IMR-90 (cell line): Measurements from ENCODE around the gene DOCK10. TPM values are rescaled to one million over a fixed set of nuclear protein-coding genes. Genes with fewer than 3 reads are reported as not detected.
A peak's percentile ranks its signal among the peaks of the same experiment; 100 is the strongest.

Experiments
- ATAC-seq: fragments of 200-7000 bp; cut with Tn5 transposase; 2 replicates; pipeline ENCODE4 v1.9.1; 2020; ENCODE audit warnings: low read depth, mild to moderate bottlenecking, moderate library complexity
- BruUV-seq: library from RNA; stranded (reverse); fragments of 400-500 nt; replicated peaks from 2 replicates; lab custom pipeline; 2021; lab: Mats Ljungman, UMichigan
- CTCF ChIA-PET: fragments of 300-600 bp; formaldehyde crosslinking; extraction: SDS; loops from one replicate; lab custom pipeline; 2021; ENCODE audit warnings: antibody characterized with exemption; lab: Yijun Ruan, JAX
- POLR2A ChIA-PET: fragments of 300-600 bp; sonication (Branson Sonifier 250); formaldehyde crosslinking; loops from one replicate; lab custom pipeline; 2022; ENCODE audit warnings: antibody characterized with exemption; ENCODE audit not compliant: unreplicated experiment; lab: Charles Lee
- DNase-seq: peaks from one replicate; pipeline ENCODE4 v3.0.0; 2013
- H2AFZ ChIP-seq: replicated peaks from 2 replicates; pipeline ENCODE3; 2013; ENCODE audit warnings: low read length, mild to moderate bottlenecking; ENCODE audit not compliant: poor library complexity
- H2AK5ac ChIP-seq: 2 replicates; pipeline ENCODE4 v1.6.1; 2013; ENCODE audit warnings: low read depth, low read length, inconsistent platforms
- H2AK9ac ChIP-seq: replicated peaks from 2 replicates; pipeline ENCODE3; 2013; ENCODE audit warnings: mild to moderate bottlenecking, low read depth, low read length, moderate library complexity; ENCODE audit not compliant: poor library complexity
- H2BK120ac ChIP-seq: 2 replicates; pipeline ENCODE4 v1.6.1; 2013; ENCODE audit warnings: low read depth, low read length, inconsistent platforms
- H2BK15ac ChIP-seq: 3 replicates; pipeline ENCODE4 v1.6.1; 2013; ENCODE audit warnings: low read depth, low read length, inconsistent platforms
- H2BK20ac ChIP-seq: 2 replicates; pipeline ENCODE4 v1.6.1; 2013; ENCODE audit warnings: low read depth, mild to moderate bottlenecking, inconsistent platforms, low read length, moderate library complexity
- H2BK5ac ChIP-seq: 2 replicates; pipeline ENCODE4 v1.6.1; 2013; ENCODE audit warnings: mild to moderate bottlenecking, low read depth, low read length, inconsistent platforms; ENCODE audit not compliant: poor library complexity, severe bottlenecking
- H3K14ac ChIP-seq: replicated peaks from 2 replicates; pipeline ENCODE4 v1.6.1; 2013; ENCODE audit warnings: low read depth, low read length, inconsistent platforms
- H3K18ac ChIP-seq: 2 replicates; pipeline ENCODE4 v1.6.1; 2013; ENCODE audit warnings: low read depth, low read length, control low read depth
- H3K23ac ChIP-seq: 2 replicates; pipeline ENCODE4 v1.6.1; 2013; ENCODE audit warnings: low read depth, low read length, inconsistent platforms
- H3K27ac ChIP-seq: 2 replicates; pipeline ENCODE4 v1.5.1; 2013; ENCODE audit warnings: mild to moderate bottlenecking, control low read depth, low read length; ENCODE audit not compliant: insufficient read depth
- H3K27me3 ChIP-seq: 2 replicates; pipeline ENCODE4 v1.6.1; 2013; ENCODE audit warnings: low read length; ENCODE audit not compliant: control insufficient read depth, insufficient read depth
- H3K36me3 ChIP-seq: 2 replicates; pipeline ENCODE4 v1.6.1; 2013; ENCODE audit warnings: low read length, mixed read lengths; ENCODE audit not compliant: control insufficient read depth, insufficient read depth
- H3K4ac ChIP-seq: 2 replicates; pipeline ENCODE4 v1.6.1; 2013; ENCODE audit warnings: low read depth, low read length, inconsistent platforms
- H3K4me1 ChIP-seq: 2 replicates; pipeline ENCODE4 v1.6.1; 2013; ENCODE audit warnings: low read length, mixed read lengths; ENCODE audit not compliant: control insufficient read depth, insufficient read depth
- H3K4me2 ChIP-seq: 2 replicates; pipeline ENCODE4 v1.6.1; 2013; ENCODE audit warnings: low read depth, mild to moderate bottlenecking, control low read depth, low read length, moderate library complexity
- H3K4me3 ChIP-seq: 2 replicates; pipeline ENCODE4 v1.5.1; 2013; ENCODE audit warnings: low read depth, mild to moderate bottlenecking, control low read depth, low read length, moderate library complexity; ENCODE audit not compliant: insufficient read depth
- H3K56ac ChIP-seq: 2 replicates; pipeline ENCODE4 v1.6.1; 2013; ENCODE audit warnings: low read length, inconsistent platforms; ENCODE audit not compliant: insufficient read depth; ENCODE audit errors: extremely low read depth
- H3K79me1 ChIP-seq, 2 experiments: 2 replicates each; pipeline ENCODE4 v1.6.1; 2013; ENCODE audit warnings: low read length in 2 of 2, inconsistent platforms in 1 of 2, low read depth in 1 of 2
- H3K9ac ChIP-seq: 2 replicates; pipeline ENCODE4 v1.6.1; 2013; ENCODE audit warnings: low read depth, low read length, control low read depth
- H3K9me1 ChIP-seq: 2 replicates; pipeline ENCODE4 v1.6.1; 2013; ENCODE audit warnings: low read length, inconsistent platforms; ENCODE audit not compliant: insufficient read depth
- H3K9me3 ChIP-seq: 2 replicates; pipeline ENCODE4 v1.6.1; 2013; ENCODE audit warnings: low read length; ENCODE audit not compliant: control insufficient read depth, insufficient read depth
- H4K20me1 ChIP-seq: 2 replicates; pipeline ENCODE4 v1.6.1; 2013; ENCODE audit warnings: low read length, inconsistent platforms; ENCODE audit not compliant: insufficient read depth
- H4K5ac ChIP-seq: 2 replicates; pipeline ENCODE4 v1.6.1; 2013; ENCODE audit warnings: mild to moderate bottlenecking, low read depth, low read length, control low read depth
- H4K8ac ChIP-seq, 2 experiments: 2 replicates each; pipeline ENCODE4 v1.6.1; 2013; ENCODE audit warnings: low read depth in 2 of 2, low read length in 2 of 2, control low read depth in 1 of 2, inconsistent platforms in 1 of 2
- H4K91ac ChIP-seq: 2 replicates; pipeline ENCODE4 v1.6.1; 2013; ENCODE audit warnings: low read depth, low read length, inconsistent platforms; ENCODE audit not compliant: insufficient read depth
- BHLHE40 ChIP-seq: fragments of 150-350 bp; IDR thresholded peaks from 2 replicates; pipeline ENCODE4 v1.6.1; 2016; ENCODE audit warnings: mild to moderate bottlenecking, low read depth, low read length
- CEBPB ChIP-seq: IDR thresholded peaks from 2 replicates; pipeline ENCODE4 v1.6.1; 2012; ENCODE audit warnings: low read depth, low read length, improper control_type of control experiment
- CHD1 ChIP-seq: IDR thresholded peaks from 2 replicates; pipeline ENCODE4 v1.6.1; 2012; ENCODE audit warnings: low read depth, low read length, improper control_type of control experiment
- CTCF ChIP-seq: conservative IDR thresholded peaks from 2 replicates; pipeline ENCODE4 v1.5.1; 2012; ENCODE audit warnings: mild to moderate bottlenecking, low read depth, low read length, improper control_type of control experiment
- FOS ChIP-seq: fragments of 150-350 bp; IDR thresholded peaks from 2 replicates; pipeline ENCODE4 v1.6.1; 2016; ENCODE audit warnings: low read depth, low read length
- MAFK ChIP-seq: IDR thresholded peaks from 2 replicates; pipeline ENCODE4 v1.6.1; 2012; ENCODE audit warnings: low read depth, low read length, improper control_type of control experiment
- MAZ ChIP-seq: IDR thresholded peaks from 2 replicates; pipeline ENCODE4 v1.6.1; 2012; ENCODE audit warnings: low read depth, mild to moderate bottlenecking, low read length, improper control_type of control experiment, moderate library complexity, borderline replicate concordance
- MXI1 ChIP-seq: IDR thresholded peaks from 2 replicates; pipeline ENCODE4 v1.6.1; 2012; ENCODE audit warnings: low read depth, mild to moderate bottlenecking, low read length, moderate library complexity, borderline replicate concordance
- NFE2L2 ChIP-seq: fragments of 150-350 bp; IDR thresholded peaks from 2 replicates; pipeline ENCODE4 v1.6.1; 2016; ENCODE audit warnings: low read depth, mild to moderate bottlenecking, low read length
- POLR2A ChIP-seq: IDR thresholded peaks from 2 replicates; pipeline ENCODE4 v1.6.1; 2012; ENCODE audit warnings: mild to moderate bottlenecking, low read depth, low read length
- RCOR1 ChIP-seq: IDR thresholded peaks from 2 replicates; pipeline ENCODE4 v1.6.1; 2012; ENCODE audit warnings: mild to moderate bottlenecking, low read length, improper control_type of control experiment; ENCODE audit not compliant: insufficient replicate concordance
- RFX5 ChIP-seq: IDR thresholded peaks from 2 replicates; pipeline ENCODE4 v1.8.0; 2012; ENCODE audit warnings: low read depth, mild to moderate bottlenecking, low read length, moderate library complexity
- SMC3 ChIP-seq: fragments of 150-350 bp; IDR thresholded peaks from 2 replicates; pipeline ENCODE4 v1.6.1; 2016; ENCODE audit warnings: low read depth, mild to moderate bottlenecking, antibody characterized with exemption, low read length, moderate library complexity
- WGBS, 2 experiments: methylation state at CpG; one replicate each; pipeline versions ENCODE4 v1.1.5 to v1.1.7; 2013; ENCODE audit warnings: missing lambda C conversion rate in 2 of 2; ENCODE audit not compliant: insufficient read length in 1 of 2; ENCODE audit errors: extremely low coverage in 2 of 2; 5-methylcytosine and 5-hydroxymethylcytosine counted together
- dilution Hi-C: fragments of 300-500 bp; cut with HindIII; formaldehyde crosslinking; loops from one replicate; pipeline ENCODE4 v1.14.3; 2018; ENCODE audit warnings: low sequenced_read_pairs; ENCODE audit not compliant: unreplicated experiment
- in situ Hi-C: fragments of 300-500 bp; cut with MboI; formaldehyde crosslinking; loops from 3 replicates; pipeline ENCODE4 v1.14.3; 2019; ENCODE audit warnings: low sequenced_read_pairs, inconsistent platforms, mixed read lengths
- intact Hi-C: fragments of 100-400 bp; cut with micrococcal nuclease; formaldehyde crosslinking; loops from 2 replicates; pipeline ENCODE4 v1.10.0; 2022
- polyA plus RNA-seq, 3 experiments: library from polyadenylated mRNA; depleted of rRNA; stranded (reverse); fragments of >200 nt; gene quantifications; 2 replicates each; pipeline ENCODE4 v1.2.3, GENCODE V29; 2012; ENCODE audit warnings: low replicate concordance in 1 of 3
- total RNA-seq: library from RNA; depleted of rRNA; stranded (reverse); fragments of >200 nt; gene quantifications from 2 replicates; pipeline ENCODE4 v1.2.3, GENCODE V29; 2012

DOCK10 gene
- total and polyA plus RNA-seq, 2 of the 4 experiments (the other 2 are of a cell fraction): 58.6 to 75.3 TPM

DNA sequence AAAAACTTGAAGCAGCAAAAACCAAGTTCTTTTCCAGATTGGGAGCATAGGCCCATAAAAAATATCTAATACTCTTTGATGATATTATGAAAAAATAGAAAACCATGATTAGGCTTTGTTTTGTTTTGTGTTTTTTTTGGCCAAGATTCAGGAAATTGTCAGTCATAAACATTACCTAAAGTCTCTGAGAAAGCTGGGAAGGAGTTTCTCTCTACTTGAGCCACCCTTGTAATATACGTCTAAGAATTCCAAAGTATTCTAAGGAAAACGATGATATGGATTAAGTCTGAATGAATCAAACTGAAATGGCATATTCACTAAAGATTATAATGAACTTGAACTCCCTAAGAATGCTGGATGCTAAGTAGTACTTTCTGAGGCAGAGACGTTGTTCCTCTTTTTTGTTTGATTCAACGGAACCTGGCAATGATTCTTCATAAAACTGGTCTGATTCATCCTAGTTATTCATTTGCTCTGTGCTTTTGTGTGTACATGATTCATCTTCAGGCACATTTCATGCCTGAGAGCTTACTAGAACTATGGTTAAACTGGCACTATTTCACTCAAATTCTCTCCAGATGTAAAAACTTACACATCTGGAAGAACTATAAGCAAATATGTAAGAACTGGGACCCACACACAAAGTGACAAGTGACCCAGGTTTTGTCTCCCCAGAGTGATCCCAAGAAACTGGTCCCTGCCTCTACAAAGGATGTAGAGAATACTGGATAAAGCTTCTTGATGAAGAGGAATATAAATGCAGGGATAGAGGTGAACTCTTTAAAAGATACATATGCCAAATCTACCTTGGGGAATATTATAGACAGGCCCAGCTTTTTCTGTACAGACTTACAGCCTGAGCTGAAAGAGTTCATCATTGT is 159.7 kb downstream of the DOCK10 start (continued):
- peak; percentile 89 for TF ChIP-seq FOS
- TF ChIP-seq RFX5: no peak
- TF ChIP-seq CHD1: no peak

DNA sequence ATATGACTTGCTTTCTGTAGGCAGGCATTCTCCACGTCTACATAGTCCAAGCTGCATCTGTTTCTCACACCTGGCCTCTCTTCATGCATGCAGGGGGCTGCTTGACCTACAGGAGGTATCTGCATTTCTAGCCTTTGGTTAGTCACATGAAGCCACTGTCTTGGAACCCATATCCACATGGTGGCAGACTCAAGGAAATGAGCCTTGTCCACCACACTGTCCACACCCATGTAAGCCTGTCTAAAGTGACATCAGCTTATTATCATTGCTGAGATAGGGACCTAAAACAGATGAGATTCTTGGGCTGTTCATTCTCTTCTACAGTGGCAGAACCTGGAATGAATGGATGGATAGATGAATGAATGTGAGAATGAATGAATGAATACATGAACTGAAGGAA is 160.4 kb downstream of the DOCK10 start:
- peak overlapping the region; percentile 5 to 83; a peak in 2 of 4 replicates for H4K8ac ChIP-seq
- H3K27ac ChIP-seq: peak overlapping the region; percentile 61
- H3K4me1 ChIP-seq: peaks cover 18% of the 10 kb centered on the region
- no peaks in the 10 kb centered on the region for H3K9me3 ChIP-seq
- peak overlapping the region; percentile 90 for H2AK5ac ChIP-seq
- H2AK9ac ChIP-seq: peak overlapping the region; percentile 80
- H3K4me2 ChIP-seq: no peak overlapping the region
- H2AFZ ChIP-seq: peak overlapping the region; percentile 48
- H4K91ac ChIP-seq: peak overlapping the region; percentile 86
- ChIA-PET POLR2A (no interaction called here), CTCF (interaction anchor here (0.6 to 1.0 kb wide), 2 partner anchors 29 to 778 kb away, joined by 3 read pairs; no protein-coding TSS in a partner anchor)
- no peak for ATAC-seq
- peak overlapping the region; percentile 93 for H2BK20ac ChIP-seq
- dilution Hi-C loops: no loop called here
- no peaks in the 10 kb centered on the region for H4K20me1 ChIP-seq
- BruUV-seq: no TSS peak
- H3K79me1 ChIP-seq: peaks cover 4 to 10% of the 10 kb centered on the region in 2 experiments; a peak in 3 of 4 replicates
- peak overlapping the region; percentile 89 for H3K4ac ChIP-seq
- peak overlapping the region; percentile 90 for H2BK15ac ChIP-seq
- no CpG with 5 or more reads among the region's 1 CpG for WGBS, 2 experiments
- no peak overlapping the region for H3K9ac ChIP-seq
- intact Hi-C loops: loop anchor here (5.0 kb wide), 1 partner anchor 220 kb away; no protein-coding TSS in a partner anchor
- H2BK5ac ChIP-seq: peak overlapping the region; percentile 98
- H3K4me3 ChIP-seq: no peak overlapping the region
- peak overlapping the region; percentile 78; the same call in 1 of the 2 replicates for H4K5ac ChIP-seq
- H3K23ac ChIP-seq: peak overlapping the region; percentile 86
- peaks cover 3% of the 10 kb centered on the region for H3K9me1 ChIP-seq
- H3K14ac ChIP-seq: peak overlapping the region; percentile 92
- in situ Hi-C loops: no loop called here
- peak overlapping the region; percentile 95 for H2BK120ac ChIP-seq
- peak overlapping the region; percentile 20; the same call in 1 of the 2 replicates for H3K56ac ChIP-seq
- H3K36me3 ChIP-seq: no peaks in the 10 kb centered on the region; the same call in 1 of the 2 replicates
- H3K27me3 ChIP-seq: no peaks in the 10 kb centered on the region
- H3K18ac ChIP-seq: peak overlapping the region; percentile 69; the same call in 1 of the 2 replicates
- DNase-seq: peak; percentile 8
- TF ChIP-seq POLR2A: no peak
- TF ChIP-seq SMC3: no peak
- no peak for TF ChIP-seq BHLHE40
- TF ChIP-seq CEBPB: no peak
- TF ChIP-seq CTCF: no peak
- no peak for TF ChIP-seq RCOR1
- TF ChIP-seq FOS: no peak
- TF ChIP-seq RFX5: no peak
- TF ChIP-seq MAFK: no peak
- TF ChIP-seq MAZ: no peak
- no peak for TF ChIP-seq MXI1
- TF ChIP-seq NFE2L2: no peak
